IMR-90 (cell line): Measurements from ENCODE around the gene DNAJB8. TPM values are rescaled to one million over a fixed set of nuclear protein-coding genes. Genes with fewer than 3 reads are reported as not detected.

Experiments
- ATAC-seq: fragments of 200-7000 bp; cut with Tn5 transposase; 2 replicates; pipeline ENCODE4 v1.9.1; 2020; ENCODE audit warnings: low read depth, mild to moderate bottlenecking, moderate library complexity
- BruUV-seq: library from RNA; stranded (reverse); fragments of 400-500 nt; replicated peaks from 2 replicates; lab custom pipeline; 2021; lab: Mats Ljungman, UMichigan
- CTCF ChIA-PET: fragments of 300-600 bp; formaldehyde crosslinking; extraction: SDS; loops from one replicate; lab custom pipeline; 2021; ENCODE audit warnings: antibody characterized with exemption; lab: Yijun Ruan, JAX
- POLR2A ChIA-PET: fragments of 300-600 bp; sonication (Branson Sonifier 250); formaldehyde crosslinking; loops from one replicate; lab custom pipeline; 2022; ENCODE audit warnings: antibody characterized with exemption; ENCODE audit not compliant: unreplicated experiment; lab: Charles Lee
- DNase-seq: peaks from one replicate; pipeline ENCODE4 v3.0.0; 2013
- H2AFZ ChIP-seq: replicated peaks from 2 replicates; pipeline ENCODE3; 2013; ENCODE audit warnings: low read length, mild to moderate bottlenecking; ENCODE audit not compliant: poor library complexity
- H2AK5ac ChIP-seq: 2 replicates; pipeline ENCODE4 v1.6.1; 2013; ENCODE audit warnings: low read depth, low read length, inconsistent platforms
- H2AK9ac ChIP-seq: replicated peaks from 2 replicates; pipeline ENCODE3; 2013; ENCODE audit warnings: mild to moderate bottlenecking, low read depth, low read length, moderate library complexity; ENCODE audit not compliant: poor library complexity
- H2BK120ac ChIP-seq: 2 replicates; pipeline ENCODE4 v1.6.1; 2013; ENCODE audit warnings: low read depth, low read length, inconsistent platforms
- H2BK15ac ChIP-seq: 3 replicates; pipeline ENCODE4 v1.6.1; 2013; ENCODE audit warnings: low read depth, low read length, inconsistent platforms
- H2BK20ac ChIP-seq: 2 replicates; pipeline ENCODE4 v1.6.1; 2013; ENCODE audit warnings: low read depth, mild to moderate bottlenecking, inconsistent platforms, low read length, moderate library complexity
- H2BK5ac ChIP-seq: 2 replicates; pipeline ENCODE4 v1.6.1; 2013; ENCODE audit warnings: mild to moderate bottlenecking, low read depth, low read length, inconsistent platforms; ENCODE audit not compliant: poor library complexity, severe bottlenecking
- H3K14ac ChIP-seq: replicated peaks from 2 replicates; pipeline ENCODE4 v1.6.1; 2013; ENCODE audit warnings: low read depth, low read length, inconsistent platforms
- H3K18ac ChIP-seq: 2 replicates; pipeline ENCODE4 v1.6.1; 2013; ENCODE audit warnings: low read depth, low read length, control low read depth
- H3K23ac ChIP-seq: 2 replicates; pipeline ENCODE4 v1.6.1; 2013; ENCODE audit warnings: low read depth, low read length, inconsistent platforms
- H3K27ac ChIP-seq: 2 replicates; pipeline ENCODE4 v1.5.1; 2013; ENCODE audit warnings: mild to moderate bottlenecking, control low read depth, low read length; ENCODE audit not compliant: insufficient read depth
- H3K27me3 ChIP-seq: 2 replicates; pipeline ENCODE4 v1.6.1; 2013; ENCODE audit warnings: low read length; ENCODE audit not compliant: control insufficient read depth, insufficient read depth
- H3K36me3 ChIP-seq: 2 replicates; pipeline ENCODE4 v1.6.1; 2013; ENCODE audit warnings: low read length, mixed read lengths; ENCODE audit not compliant: control insufficient read depth, insufficient read depth
- H3K4ac ChIP-seq: 2 replicates; pipeline ENCODE4 v1.6.1; 2013; ENCODE audit warnings: low read depth, low read length, inconsistent platforms
- H3K4me1 ChIP-seq: 2 replicates; pipeline ENCODE4 v1.6.1; 2013; ENCODE audit warnings: low read length, mixed read lengths; ENCODE audit not compliant: control insufficient read depth, insufficient read depth
- H3K4me2 ChIP-seq: 2 replicates; pipeline ENCODE4 v1.6.1; 2013; ENCODE audit warnings: low read depth, mild to moderate bottlenecking, control low read depth, low read length, moderate library complexity
- H3K4me3 ChIP-seq: 2 replicates; pipeline ENCODE4 v1.5.1; 2013; ENCODE audit warnings: low read depth, mild to moderate bottlenecking, control low read depth, low read length, moderate library complexity; ENCODE audit not compliant: insufficient read depth
- H3K56ac ChIP-seq: 2 replicates; pipeline ENCODE4 v1.6.1; 2013; ENCODE audit warnings: low read length, inconsistent platforms; ENCODE audit not compliant: insufficient read depth; ENCODE audit errors: extremely low read depth
- H3K79me1 ChIP-seq, 2 experiments: 2 replicates each; pipeline ENCODE4 v1.6.1; 2013; ENCODE audit warnings: low read length in 2 of 2, inconsistent platforms in 1 of 2, low read depth in 1 of 2
- H3K9ac ChIP-seq: 2 replicates; pipeline ENCODE4 v1.6.1; 2013; ENCODE audit warnings: low read depth, low read length, control low read depth
- H3K9me1 ChIP-seq: 2 replicates; pipeline ENCODE4 v1.6.1; 2013; ENCODE audit warnings: low read length, inconsistent platforms; ENCODE audit not compliant: insufficient read depth
- H3K9me3 ChIP-seq: 2 replicates; pipeline ENCODE4 v1.6.1; 2013; ENCODE audit warnings: low read length; ENCODE audit not compliant: control insufficient read depth, insufficient read depth
- H4K20me1 ChIP-seq: 2 replicates; pipeline ENCODE4 v1.6.1; 2013; ENCODE audit warnings: low read length, inconsistent platforms; ENCODE audit not compliant: insufficient read depth
- H4K5ac ChIP-seq: 2 replicates; pipeline ENCODE4 v1.6.1; 2013; ENCODE audit warnings: mild to moderate bottlenecking, low read depth, low read length, control low read depth
- H4K8ac ChIP-seq, 2 experiments: 2 replicates each; pipeline ENCODE4 v1.6.1; 2013; ENCODE audit warnings: low read depth in 2 of 2, low read length in 2 of 2, control low read depth in 1 of 2, inconsistent platforms in 1 of 2
- H4K91ac ChIP-seq: 2 replicates; pipeline ENCODE4 v1.6.1; 2013; ENCODE audit warnings: low read depth, low read length, inconsistent platforms; ENCODE audit not compliant: insufficient read depth
- CHD1 ChIP-seq: IDR thresholded peaks from 2 replicates; pipeline ENCODE4 v1.6.1; 2012; ENCODE audit warnings: low read depth, low read length, improper control_type of control experiment
- MAFK ChIP-seq: IDR thresholded peaks from 2 replicates; pipeline ENCODE4 v1.6.1; 2012; ENCODE audit warnings: low read depth, low read length, improper control_type of control experiment
- MAZ ChIP-seq: IDR thresholded peaks from 2 replicates; pipeline ENCODE4 v1.6.1; 2012; ENCODE audit warnings: low read depth, mild to moderate bottlenecking, low read length, improper control_type of control experiment, moderate library complexity, borderline replicate concordance
- NFE2L2 ChIP-seq: fragments of 150-350 bp; IDR thresholded peaks from 2 replicates; pipeline ENCODE4 v1.6.1; 2016; ENCODE audit warnings: low read depth, mild to moderate bottlenecking, low read length
- WGBS, 2 experiments: methylation state at CpG; one replicate each; pipeline versions ENCODE4 v1.1.5 to v1.1.7; 2013; ENCODE audit warnings: missing lambda C conversion rate in 2 of 2; ENCODE audit not compliant: insufficient read length in 1 of 2; ENCODE audit errors: extremely low coverage in 2 of 2; 5-methylcytosine and 5-hydroxymethylcytosine counted together
- dilution Hi-C: fragments of 300-500 bp; cut with HindIII; formaldehyde crosslinking; loops from one replicate; pipeline ENCODE4 v1.14.3; 2018; ENCODE audit warnings: low sequenced_read_pairs; ENCODE audit not compliant: unreplicated experiment
- in situ Hi-C: fragments of 300-500 bp; cut with MboI; formaldehyde crosslinking; loops from 3 replicates; pipeline ENCODE4 v1.14.3; 2019; ENCODE audit warnings: low sequenced_read_pairs, inconsistent platforms, mixed read lengths
- intact Hi-C: fragments of 100-400 bp; cut with micrococcal nuclease; formaldehyde crosslinking; loops from 2 replicates; pipeline ENCODE4 v1.10.0; 2022
- polyA plus RNA-seq, 3 experiments: library from polyadenylated mRNA; depleted of rRNA; stranded (reverse); fragments of >200 nt; gene quantifications; 2 replicates each; pipeline ENCODE4 v1.2.3, GENCODE V29; 2012; ENCODE audit warnings: low replicate concordance in 1 of 3
- total RNA-seq: library from RNA; depleted of rRNA; stranded (reverse); fragments of >200 nt; gene quantifications from 2 replicates; pipeline ENCODE4 v1.2.3, GENCODE V29; 2012

DNAJB8 gene
- total and polyA plus RNA-seq, 2 of the 4 experiments (the other 2 are of a cell fraction): not detected

GRCh38 chr3:128492671-128493569 is 26.2 kb upstream of the DNAJB8 start, which contains the start of gene GATA2:
Gene GATA2, minus strand, starts transcription at chr3:128493201. Its CDS starts 6,170 bp downstream, at chr3:128487031.
- peak within 1 kb of the TSS; percentile 58 for H2AK9ac ChIP-seq
- WGBS, 2 experiments: 33% methylated on average over 40 of the region's 78 CpGs; no CpG with 5 or more reads in 1 of the 2 experiments
- H2BK20ac ChIP-seq: no peak within 1 kb of the TSS
- no peak within 1 kb of the TSS for H2AK5ac ChIP-seq
- H3K14ac ChIP-seq: no peak within 1 kb of the TSS
- ATAC-seq (no peak), DNase-seq (no peak)
- H3K36me3 ChIP-seq: no peaks in the 10 kb centered on the region
- intact Hi-C loops (no loop called here), in situ Hi-C loops (no loop called here), dilution Hi-C loops (no loop called here)
- H2BK5ac ChIP-seq: no peak within 1 kb of the TSS
- BruUV-seq: no TSS peak
- H2AFZ ChIP-seq: peak within 1 kb of the TSS; percentile 46
- no peak within 1 kb of the TSS for H3K23ac ChIP-seq
- no peak within 1 kb of the TSS for H3K56ac ChIP-seq
- no peak within 1 kb of the TSS for H3K4me2 ChIP-seq
- ChIA-PET POLR2A (no interaction called here), CTCF (no interaction called here)
- H3K27me3 ChIP-seq: peaks cover 61% of the 10 kb centered on the region
- H3K27ac ChIP-seq: no peak within 1 kb of the TSS
- H4K5ac ChIP-seq: no peak within 1 kb of the TSS
- H3K9me1 ChIP-seq: 0 out of 2 replicates have a peak, but pooled peaks cover 4% of the 10 kb centered on the region
- peaks cover 5 to 6% of the 10 kb centered on the region in 2 experiments; a peak in 1 of 4 replicates for H3K79me1 ChIP-seq
- TF ChIP-seq NFE2L2 (no peak), CHD1 (no peak), MAFK (no peak), MAZ (no peak)
- no peak within 1 kb of the TSS for H2BK120ac ChIP-seq
- no peaks in the 10 kb centered on the region for H3K9me3 ChIP-seq
- H2BK15ac ChIP-seq: no peak within 1 kb of the TSS
- H3K18ac ChIP-seq: no peak within 1 kb of the TSS
- no peak within 1 kb of the TSS; the same call in 1 of the 2 replicates for H3K4me3 ChIP-seq
- H3K9ac ChIP-seq: no peak within 1 kb of the TSS
- H4K20me1 ChIP-seq: peaks cover 16% of the 10 kb centered on the region
- no peak within 1 kb of the TSS for H4K8ac ChIP-seq
- H4K91ac ChIP-seq: no peak within 1 kb of the TSS
- H3K4ac ChIP-seq: no peak within 1 kb of the TSS
- H3K4me1 ChIP-seq: peaks cover 9% of the 10 kb centered on the region
